GM19395 (cell line): ENCODE measurements around the gene PRSS27.

ENCODE experiments used
- ATAC-seq: cut with Tn5 transposase; IDR thresholded peaks from one replicate; pipeline ENCODE4 v1.9.1; 2021; ENCODE audit warnings: mild to moderate bottlenecking, moderate library complexity; ENCODE audit not compliant: unreplicated experiment

Gene PRSS27

GRCh38 chr16:2720064-2720457 lies at the start of gene PRSS27:
Gene PRSS27 (minus strand): TSS chr16:2720224. CDS start chr16:2720160, 64 bp downstream.
- ATAC-seq = no peak

DNA sequence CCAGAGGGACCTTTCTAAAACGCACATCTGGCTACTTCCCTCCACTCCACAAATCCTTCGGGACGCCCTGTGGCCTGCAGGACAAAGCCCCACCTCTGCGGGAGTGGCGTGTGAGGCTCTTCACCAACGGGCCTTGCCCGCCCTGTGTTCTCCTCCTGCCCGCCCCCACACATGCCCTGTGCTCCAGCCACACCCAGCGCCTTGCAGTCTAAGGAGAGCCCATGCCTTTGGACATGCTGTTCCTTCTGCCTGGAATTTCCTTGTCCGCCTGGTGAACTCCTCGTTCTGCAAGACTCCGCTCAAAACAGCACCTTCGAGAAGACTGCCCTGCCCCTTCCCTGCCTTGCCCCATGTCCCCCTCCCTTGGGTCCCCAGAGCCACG lies 49.6 kb upstream of the PRSS27 start:
- no peak for ATAC-seq

GRCh38 chr16:2769100-2769529 lies 49.1 kb upstream of the PRSS27 start:
- no peak for ATAC-seq

- ATAC-seq = no peak
These were observed 48.5 kb upstream of the PRSS27 start for GRCh38 chr16:2768403-2769089.

DNA sequence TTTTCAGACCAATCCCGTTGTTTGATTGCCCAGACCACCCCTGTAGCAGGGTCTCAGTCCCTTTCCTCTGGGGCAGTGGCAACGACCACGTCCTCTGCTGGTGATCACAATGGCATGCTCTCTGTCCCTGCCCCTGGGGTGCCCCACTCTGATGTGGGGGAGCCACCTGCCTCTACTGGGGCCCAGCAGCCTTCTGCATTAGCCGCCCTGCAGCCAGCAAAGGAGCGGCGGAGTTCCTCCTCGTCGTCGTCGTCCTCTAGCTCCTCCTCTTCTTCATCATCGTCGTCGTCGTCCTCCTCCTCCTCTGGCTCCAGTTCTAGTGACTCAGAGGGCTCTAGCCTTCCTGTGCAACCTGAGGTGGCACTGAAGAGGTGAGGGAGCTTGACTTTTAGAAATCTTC lies 47.9 kb upstream of the PRSS27 start:
- no peak for ATAC-seq

DNA sequence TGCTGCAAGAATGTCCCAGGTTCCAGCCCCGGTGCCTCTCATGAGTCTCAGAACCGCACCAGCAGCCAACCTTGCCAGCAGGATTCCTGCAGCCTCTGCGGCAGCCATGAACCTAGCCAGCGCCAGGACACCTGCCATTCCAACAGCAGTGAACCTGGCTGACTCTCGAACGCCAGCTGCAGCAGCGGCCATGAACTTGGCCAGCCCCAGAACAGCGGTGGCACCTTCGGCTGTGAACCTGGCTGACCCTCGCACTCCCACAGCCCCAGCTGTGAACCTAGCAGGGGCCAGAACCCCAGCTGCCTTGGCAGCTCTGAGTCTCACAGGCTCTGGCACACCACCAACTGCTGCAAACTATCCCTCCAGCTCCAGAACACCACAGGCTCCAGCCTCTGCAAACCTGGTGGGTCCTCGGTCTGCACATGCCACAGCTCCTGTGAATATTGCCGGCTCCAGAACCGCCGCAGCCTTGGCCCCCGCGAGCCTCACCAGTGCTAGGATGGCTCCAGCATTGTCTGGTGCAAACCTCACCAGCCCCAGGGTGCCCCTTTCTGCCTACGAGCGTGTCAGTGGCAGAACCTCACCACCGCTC lies 47.2 kb upstream of the PRSS27 start:
- no peak for ATAC-seq

DNA sequence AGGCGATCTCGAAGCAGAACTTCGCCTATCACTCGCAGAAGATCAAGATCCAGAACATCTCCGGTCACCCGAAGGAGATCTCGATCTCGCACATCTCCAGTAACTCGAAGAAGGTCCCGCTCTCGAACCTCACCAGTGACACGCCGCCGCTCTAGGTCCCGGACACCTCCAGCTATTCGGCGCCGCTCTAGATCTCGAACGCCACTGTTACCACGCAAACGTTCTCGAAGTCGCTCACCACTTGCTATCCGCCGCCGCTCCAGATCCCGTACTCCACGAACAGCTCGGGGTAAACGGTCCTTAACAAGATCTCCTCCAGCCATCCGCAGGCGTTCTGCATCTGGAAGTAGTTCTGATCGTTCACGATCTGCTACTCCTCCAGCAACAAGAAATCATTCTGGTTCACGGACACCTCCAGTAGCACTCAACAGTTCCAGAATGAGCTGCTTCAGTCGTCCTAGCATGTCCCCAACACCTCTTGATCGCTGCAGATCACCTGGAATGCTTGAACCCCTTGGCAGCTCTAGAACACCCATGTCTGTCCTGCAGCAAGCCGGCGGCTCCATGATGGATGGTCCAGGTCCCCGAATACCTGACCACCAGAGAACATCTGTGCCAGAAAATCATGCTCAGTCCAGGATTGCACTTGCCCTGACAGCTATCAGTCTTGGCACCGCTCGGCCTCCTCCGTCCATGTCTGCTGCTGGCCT lies 46.6 kb upstream of the PRSS27 start:
- ATAC-seq = no peak

DNA sequence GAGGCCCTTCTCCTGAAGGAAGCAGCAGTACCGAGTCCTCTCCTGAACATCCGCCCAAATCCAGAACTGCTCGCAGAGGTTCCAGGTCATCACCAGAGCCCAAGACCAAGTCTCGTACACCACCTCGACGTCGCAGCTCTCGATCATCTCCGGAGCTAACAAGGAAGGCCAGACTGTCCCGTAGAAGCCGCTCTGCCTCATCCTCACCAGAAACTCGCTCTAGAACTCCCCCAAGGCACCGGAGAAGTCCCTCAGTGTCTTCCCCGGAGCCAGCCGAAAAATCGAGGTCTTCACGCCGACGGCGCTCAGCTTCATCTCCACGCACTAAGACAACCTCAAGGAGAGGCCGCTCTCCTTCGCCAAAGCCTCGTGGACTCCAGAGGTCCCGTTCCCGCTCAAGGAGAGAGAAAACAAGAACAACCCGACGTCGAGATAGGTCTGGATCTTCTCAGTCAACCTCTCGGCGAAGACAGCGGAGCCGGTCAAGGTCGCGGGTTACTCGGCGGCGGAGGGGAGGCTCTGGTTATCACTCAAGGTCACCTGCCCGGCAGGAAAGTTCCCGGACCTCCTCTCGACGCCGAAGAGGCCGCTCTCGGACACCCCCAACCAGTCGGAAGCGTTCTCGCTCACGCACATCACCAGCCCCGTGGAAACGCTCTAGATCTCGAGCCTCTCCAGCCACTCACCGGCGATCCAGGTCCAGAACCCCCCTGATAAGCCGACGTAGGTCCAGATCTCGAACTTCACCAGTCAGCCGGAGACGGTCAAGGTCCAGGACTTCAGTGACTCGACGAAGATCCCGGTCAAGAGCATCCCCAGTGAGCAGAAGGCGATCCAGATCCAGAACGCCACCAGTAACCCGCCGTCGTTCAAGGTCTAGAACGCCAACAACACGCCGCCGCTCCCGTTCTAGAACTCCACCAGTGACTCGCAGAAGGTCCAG lies 45.7 kb upstream of the PRSS27 start:
- no peak for ATAC-seq

DNA sequence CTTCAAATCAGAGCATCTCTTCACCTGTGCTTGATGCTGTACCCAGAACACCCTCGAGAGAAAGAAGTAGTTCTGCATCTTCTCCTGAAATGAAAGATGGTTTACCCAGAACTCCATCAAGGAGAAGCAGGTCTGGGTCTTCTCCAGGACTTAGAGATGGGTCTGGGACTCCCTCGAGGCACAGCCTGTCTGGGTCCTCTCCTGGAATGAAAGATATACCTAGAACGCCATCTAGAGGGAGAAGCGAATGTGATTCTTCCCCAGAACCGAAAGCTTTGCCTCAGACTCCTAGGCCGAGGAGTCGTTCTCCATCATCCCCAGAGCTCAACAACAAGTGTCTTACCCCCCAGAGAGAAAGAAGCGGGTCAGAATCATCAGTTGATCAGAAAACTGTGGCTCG lies 44.7 kb upstream of the PRSS27 start:
- no peak for ATAC-seq

DNA sequence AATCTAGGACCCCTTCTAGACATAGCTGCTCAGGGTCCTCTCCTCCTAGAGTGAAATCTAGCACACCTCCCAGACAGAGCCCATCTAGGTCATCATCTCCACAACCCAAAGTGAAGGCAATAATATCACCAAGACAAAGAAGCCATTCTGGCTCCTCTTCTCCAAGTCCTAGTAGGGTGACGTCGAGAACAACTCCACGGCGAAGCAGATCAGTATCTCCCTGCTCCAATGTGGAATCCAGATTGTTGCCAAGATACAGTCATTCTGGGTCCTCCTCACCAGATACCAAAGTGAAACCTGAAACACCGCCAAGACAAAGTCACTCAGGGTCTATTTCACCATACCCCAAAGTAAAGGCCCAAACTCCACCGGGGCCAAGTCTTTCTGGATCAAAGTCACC lies 43.1 kb upstream of the PRSS27 start:
- ATAC-seq = no peak

DNA sequence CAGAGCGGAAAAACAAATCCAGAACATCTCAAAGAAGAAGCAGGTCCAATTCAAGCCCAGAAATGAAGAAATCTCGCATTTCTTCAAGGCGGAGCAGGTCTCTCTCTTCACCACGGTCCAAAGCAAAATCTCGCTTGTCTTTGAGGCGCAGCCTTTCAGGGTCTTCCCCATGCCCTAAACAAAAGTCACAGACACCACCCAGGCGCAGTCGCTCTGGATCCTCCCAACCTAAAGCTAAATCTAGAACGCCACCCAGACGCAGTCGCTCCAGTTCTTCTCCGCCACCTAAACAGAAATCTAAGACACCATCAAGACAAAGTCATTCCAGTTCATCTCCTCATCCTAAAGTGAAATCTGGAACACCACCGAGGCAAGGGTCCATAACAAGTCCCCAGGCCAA lies 42.7 kb upstream of the PRSS27 start:
- ATAC-seq = no peak

GRCh38 chr16:2761886-2762583 lies 42.0 kb upstream of the PRSS27 start:
- ATAC-seq = no peak

GRCh38 chr16:2761472-2761871 lies 41.4 kb upstream of the PRSS27 start:
- ATAC-seq = no peak

GRCh38 chr16:2757344-2757743 lies 37.3 kb upstream of the PRSS27 start:
- no peak for ATAC-seq

DNA sequence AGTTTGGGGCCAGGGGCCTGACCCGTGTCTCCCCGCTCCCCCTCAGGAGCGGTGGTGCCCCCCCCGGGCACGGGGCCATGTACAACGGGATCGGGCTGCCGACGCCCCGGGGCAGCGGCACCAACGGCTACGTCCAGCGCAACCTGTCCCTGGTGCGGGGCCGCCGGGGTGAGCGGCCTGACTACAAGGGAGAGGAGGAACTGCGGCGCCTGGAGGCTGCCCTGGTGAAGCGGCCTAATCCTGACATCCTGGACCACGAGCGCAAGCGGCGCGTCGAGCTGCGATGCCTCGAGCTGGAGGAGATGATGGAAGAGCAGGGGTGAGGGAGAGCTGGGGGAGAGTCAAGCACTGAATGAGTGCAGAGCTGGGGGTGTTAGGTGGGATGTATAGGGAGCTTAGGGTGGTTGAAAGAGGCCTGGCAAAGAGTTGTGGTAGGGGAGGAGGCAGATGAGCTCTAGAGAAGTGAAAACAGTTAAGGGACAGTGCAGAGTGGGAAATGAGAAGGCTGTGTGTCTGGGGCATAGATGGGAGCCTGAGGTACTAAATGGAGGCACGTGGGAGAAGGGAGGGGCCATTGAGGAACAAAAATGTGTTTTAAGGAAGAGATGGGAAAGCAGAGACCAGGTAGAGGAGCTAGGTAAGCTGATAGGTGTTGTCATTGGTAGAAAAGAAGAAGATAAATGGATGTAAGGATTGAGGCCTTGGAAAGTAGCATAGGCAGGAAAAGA lies 36.4 kb upstream of the PRSS27 start:
- no peak for ATAC-seq

DNA sequence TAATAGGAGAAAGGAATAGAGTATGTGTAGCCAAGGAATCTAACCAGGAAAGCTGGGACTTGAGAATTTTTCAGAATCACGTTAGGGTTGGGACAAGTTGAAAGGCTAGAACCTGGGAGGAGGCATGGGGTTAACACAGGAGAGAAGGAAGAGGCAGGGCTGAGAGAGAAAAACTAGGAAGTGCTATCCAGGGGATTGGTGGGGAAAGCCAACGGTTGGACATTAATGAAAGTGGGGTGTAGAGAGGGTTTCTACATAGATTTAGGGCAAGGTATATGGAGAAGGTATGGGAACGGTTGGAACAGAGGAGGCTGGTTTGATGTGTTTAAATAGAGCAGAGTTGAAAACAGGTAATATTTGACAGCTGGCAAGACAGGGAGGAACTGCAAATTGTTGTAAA lies 35.1 kb upstream of the PRSS27 start:
- no peak for ATAC-seq

- no peak for ATAC-seq
These were observed 33.7 kb upstream of the PRSS27 start for GRCh38 chr16:2753733-2754020.

GRCh38 chr16:2752850-2753732 lies 33.1 kb upstream of the PRSS27 start:
- ATAC-seq = peak; percentile 34
